GM21786 (cell line): ENCODE data around the gene CYP8B1.
"Not testable (repeated sequence)": the region's sequence is repeated elsewhere in the genome, so short reads cannot be mapped to it uniquely, and the experiment has no call there.

Experiments used
- ATAC-seq: cut with Tn5 transposase; IDR thresholded peaks from one replicate; pipeline ENCODE4 v1.9.1; 2021; ENCODE audit not compliant: unreplicated experiment

CYP8B1 gene

GRCh38 chr3:42887084-42887483 lies 11.4 kb upstream of the CYP8B1 start:
- no peak for ATAC-seq

GRCh38 chr3:42886294-42886822 lies 10.7 kb upstream of the CYP8B1 start:
- ATAC-seq: no peak

- ATAC-seq: no peak
Measured at GRCh38 chr3:42884324-42884723, 8.6 kb upstream of the CYP8B1 start.

- not testable (repeated sequence) for ATAC-seq
Measured at GRCh38 chr3:42883251-42883930, 7.7 kb upstream of the CYP8B1 start.

- ATAC-seq: peak; percentile 95
Measured at GRCh38 chr3:42880601-42881451, 5.1 kb upstream of the CYP8B1 start.

GRCh38 chr3:42880183-42880582 lies 4.5 kb upstream of the CYP8B1 start:
- ATAC-seq: no peak

- no peak for ATAC-seq
Measured at GRCh38 chr3:42877881-42878280, 2.2 kb upstream of the CYP8B1 start.

GRCh38 chr3:42876940-42877720 lies 1.5 kb upstream of the CYP8B1 start:
- ATAC-seq: no peak

GRCh38 chr3:42876401-42876800 lies 722 bp upstream of the CYP8B1 start:
- ATAC-seq: no peak

GRCh38 chr3:42874749-42875148 lies 930 bp downstream of the CYP8B1 start:
- ATAC-seq: no peak

GRCh38 chr3:42873221-42873982 lies 2.3 kb downstream of the CYP8B1 start:
- ATAC-seq: no peak

- no peak for ATAC-seq
Measured at GRCh38 chr3:42872718-42873117, 3.0 kb downstream of the CYP8B1 start.

- no peak for ATAC-seq
Measured at GRCh38 chr3:42871592-42872196, 4.0 kb downstream of the CYP8B1 start.

GRCh38 chr3:42868841-42869240 lies 6.8 kb downstream of the CYP8B1 start:
- ATAC-seq: no peak

- no peak for ATAC-seq
Measured at GRCh38 chr3:42867138-42867537, 8.5 kb downstream of the CYP8B1 start.

GRCh38 chr3:42865256-42865655 lies 10.4 kb downstream of the CYP8B1 start:
- no peak for ATAC-seq

GRCh38 chr3:42864321-42864950 lies 11.2 kb downstream of the CYP8B1 start:
- ATAC-seq: no peak

- ATAC-seq: no peak
Measured at GRCh38 chr3:42856544-42856943, 19.1 kb downstream of the CYP8B1 start.

- no peak for ATAC-seq
Measured at GRCh38 chr3:42855547-42856380, 19.9 kb downstream of the CYP8B1 start.
